ENCODE results near the gene SPANXD.

SPANXD gene

DNA sequence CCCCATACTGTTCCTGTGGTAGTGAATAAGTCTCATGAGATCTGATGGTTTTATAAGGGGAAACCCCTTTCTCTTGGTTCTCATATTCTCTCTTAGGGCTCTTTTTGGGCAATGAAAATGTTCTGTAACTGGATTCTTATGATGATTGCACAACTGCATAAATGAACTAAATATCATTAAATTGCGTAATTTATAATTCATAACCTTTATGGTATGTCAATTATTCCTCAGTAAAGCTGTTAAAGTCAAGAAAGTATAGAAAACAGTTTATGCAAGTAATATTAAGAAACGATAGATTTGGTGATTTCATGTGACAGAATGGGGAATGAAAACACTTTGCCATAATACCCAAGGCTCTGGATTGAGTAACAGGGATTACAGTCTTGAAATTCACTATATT lies 33.5 kb upstream of the SPANXD start:
- no peaks in the 10 kb centered on the region for H3K79me1 ChIP-seq (ENCODE audit: low read depth, low read length)
- no peak overlapping the region for H4K8ac ChIP-seq (ENCODE audit: low read depth, low read length)
- no peak overlapping the region for H2BK5ac ChIP-seq (ENCODE audit: low read length)
- H3K4me2 ChIP-seq (ENCODE audit: insufficient read depth, low read length, poor library complexity, severe bottlenecking), result no peak overlapping the region
- no peak overlapping the region for H3K4ac ChIP-seq (ENCODE audit: low read length)
- H3K27me3 ChIP-seq (ENCODE audit: control insufficient read depth in 3 of 3, insufficient read depth in 3 of 3, low read depth in 1 of 3, low read length in 3 of 3), result no peaks in the 10 kb centered on the region
- H3K27ac ChIP-seq (replicated peaks; ENCODE audit: low read length), result no peak overlapping the region
- H3K9me3 ChIP-seq (replicated peaks in 1 of 2; ENCODE audit: control insufficient read depth in 2 of 2, insufficient read depth in 1 of 2, low read depth in 1 of 2, low read length in 2 of 2), result no peaks in the 10 kb centered on the region
- no peak overlapping the region for H2BK15ac ChIP-seq (ENCODE audit: low read length)
- H2BK12ac ChIP-seq (ENCODE audit: low read length), result no peak overlapping the region
- no peaks in the 10 kb centered on the region for H3K4me1 ChIP-seq (ENCODE audit: control insufficient read depth in 2 of 2, insufficient read depth in 1 of 2, low read depth in 1 of 2, low read length in 2 of 2)
- H4K91ac ChIP-seq (ENCODE audit: low read depth, low read length, poor library complexity), result no peak overlapping the region
- H3K23ac ChIP-seq (ENCODE audit: low read depth, low read length, poor library complexity), result no peak overlapping the region
- WGBS, 2 donors (ENCODE audit: extremely low coverage in 2 of 2, insufficient read length in 2 of 2, insufficient replicate concordance in 1 of 2), result no CpG with 5 or more reads among the region's 2 CpGs
- DNase-seq (ENCODE audit: low spot score), result no peak
- H3K36me3 ChIP-seq (replicated peaks in 1 of 2; ENCODE audit: control insufficient read depth in 2 of 2, insufficient read depth in 2 of 2, low read length in 2 of 2), result no peaks in the 10 kb centered on the region
- no peak overlapping the region for H3K18ac ChIP-seq (ENCODE audit: low read length)
- no peak overlapping the region for H2BK120ac ChIP-seq (ENCODE audit: low read depth, low read length)
- H3K4me3 ChIP-seq (ENCODE audit: low read length in 2 of 2), result no peak overlapping the region
- no peak overlapping the region for H2AFZ ChIP-seq (ENCODE audit: low read length)
- H3K9ac ChIP-seq (ENCODE audit: low read depth, low read length, poor library complexity), result no peak overlapping the region
- no peak overlapping the region for H2AK5ac ChIP-seq (ENCODE audit: low read depth, low read length)
- no peak overlapping the region for H3K14ac ChIP-seq (ENCODE audit: low read length)

DNA sequence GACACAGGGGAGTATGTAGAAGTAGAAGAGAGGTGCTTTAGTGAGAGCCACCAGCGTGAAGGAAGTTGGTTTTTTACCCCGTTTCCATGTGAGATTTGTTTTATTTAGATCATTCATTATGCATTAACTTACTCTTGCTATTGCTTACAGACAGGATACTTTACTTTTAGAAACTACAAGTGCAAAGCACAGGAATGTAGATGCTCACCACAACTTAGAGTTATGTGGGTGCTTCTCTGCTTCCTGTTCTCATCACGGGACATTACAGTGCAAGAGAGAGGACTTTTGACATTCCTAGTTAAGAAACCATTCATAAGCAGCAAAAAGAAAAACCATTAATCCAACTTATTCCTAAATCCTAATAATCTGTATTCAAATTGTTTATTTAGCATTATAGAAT lies 25.6 kb upstream of the SPANXD start:
- H3K4me3 ChIP-seq (ENCODE audit: low read length in 2 of 2), result no peak overlapping the region
- H3K9ac ChIP-seq (ENCODE audit: low read depth, low read length, poor library complexity), result no peak overlapping the region
- no peak overlapping the region for H4K91ac ChIP-seq (ENCODE audit: low read depth, low read length, poor library complexity)
- H4K8ac ChIP-seq (ENCODE audit: low read depth, low read length), result no peak overlapping the region
- no peaks in the 10 kb centered on the region for H3K9me3 ChIP-seq (replicated peaks in 1 of 2; ENCODE audit: control insufficient read depth in 2 of 2, insufficient read depth in 1 of 2, low read depth in 1 of 2, low read length in 2 of 2)
- WGBS, 2 donors (ENCODE audit: extremely low coverage in 2 of 2, insufficient read length in 2 of 2, insufficient replicate concordance in 1 of 2), result no CpG with 5 or more reads among the region's 3 CpGs
- H3K14ac ChIP-seq (ENCODE audit: low read length), result no peak overlapping the region
- no peak overlapping the region for H3K18ac ChIP-seq (ENCODE audit: low read length)
- no peak for DNase-seq (ENCODE audit: low spot score)
- no peak overlapping the region for H3K4me2 ChIP-seq (ENCODE audit: insufficient read depth, low read length, poor library complexity, severe bottlenecking)
- H3K36me3 ChIP-seq (replicated peaks in 1 of 2; ENCODE audit: control insufficient read depth in 2 of 2, insufficient read depth in 2 of 2, low read length in 2 of 2), result no peaks in the 10 kb centered on the region
- no peak overlapping the region for H3K4ac ChIP-seq (ENCODE audit: low read length)
- no peak overlapping the region for H2BK15ac ChIP-seq (ENCODE audit: low read length)
- no peak overlapping the region for H2AK5ac ChIP-seq (ENCODE audit: low read depth, low read length)
- no peak overlapping the region for H2BK5ac ChIP-seq (ENCODE audit: low read length)
- H2BK120ac ChIP-seq (ENCODE audit: low read depth, low read length), result no peak overlapping the region
- H2AFZ ChIP-seq (ENCODE audit: low read length), result no peak overlapping the region
- peaks cover 0 to 3% (median 0%) of the 10 kb centered on the region in 3 experiments for H3K27me3 ChIP-seq (ENCODE audit: control insufficient read depth in 3 of 3, insufficient read depth in 3 of 3, low read depth in 1 of 3, low read length in 3 of 3)
- no peaks in the 10 kb centered on the region for H3K79me1 ChIP-seq (ENCODE audit: low read depth, low read length)
- H3K4me1 ChIP-seq (ENCODE audit: control insufficient read depth in 2 of 2, insufficient read depth in 1 of 2, low read depth in 1 of 2, low read length in 2 of 2), result no peaks in the 10 kb centered on the region
- no peak overlapping the region for H3K27ac ChIP-seq (replicated peaks; ENCODE audit: low read length)
- H2BK12ac ChIP-seq (ENCODE audit: low read length), result no peak overlapping the region
- H3K23ac ChIP-seq (ENCODE audit: low read depth, low read length, poor library complexity), result no peak overlapping the region

DNA sequence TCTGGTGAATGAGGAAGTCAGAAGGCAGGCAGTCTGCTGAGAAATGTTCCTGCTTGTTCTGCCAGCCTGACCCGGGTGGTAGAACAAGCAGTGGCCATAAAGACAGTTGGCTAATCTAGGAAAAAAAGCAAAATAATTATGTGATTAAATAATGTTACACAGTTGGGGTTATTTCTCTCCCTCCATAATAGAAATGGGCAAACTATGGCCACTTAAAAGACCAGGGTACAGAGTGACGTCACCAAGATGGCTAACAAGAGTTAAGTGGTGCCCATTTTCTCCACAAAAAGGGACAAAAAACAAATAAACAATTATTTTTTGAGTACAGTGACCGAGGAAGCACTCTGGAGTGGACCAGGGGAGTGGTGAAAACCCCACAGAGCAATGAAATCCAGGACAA lies 16.1 kb upstream of the SPANXD start:
- H2BK15ac ChIP-seq (ENCODE audit: low read length), result no peak overlapping the region
- H3K18ac ChIP-seq (ENCODE audit: low read length), result no peak overlapping the region
- H2BK5ac ChIP-seq (ENCODE audit: low read length), result no peak overlapping the region
- no peak overlapping the region for H4K8ac ChIP-seq (ENCODE audit: low read depth, low read length)
- no peak for DNase-seq (ENCODE audit: low spot score)
- no peak overlapping the region for H2BK120ac ChIP-seq (ENCODE audit: low read depth, low read length)
- no peak overlapping the region for H2AFZ ChIP-seq (ENCODE audit: low read length)
- no peak overlapping the region for H4K91ac ChIP-seq (ENCODE audit: low read depth, low read length, poor library complexity)
- no peak overlapping the region for H3K14ac ChIP-seq (ENCODE audit: low read length)
- no peak overlapping the region for H3K4me3 ChIP-seq (ENCODE audit: low read length in 2 of 2)
- H3K27ac ChIP-seq (replicated peaks; ENCODE audit: low read length), result no peak overlapping the region
- no peaks in the 10 kb centered on the region for H3K79me1 ChIP-seq (ENCODE audit: low read depth, low read length)
- no peak overlapping the region for H3K4ac ChIP-seq (ENCODE audit: low read length)
- H3K9me3 ChIP-seq (replicated peaks in 1 of 2; ENCODE audit: control insufficient read depth in 2 of 2, insufficient read depth in 1 of 2, low read depth in 1 of 2, low read length in 2 of 2), result no peaks in the 10 kb centered on the region
- H2BK12ac ChIP-seq (ENCODE audit: low read length), result no peak overlapping the region
- no peak overlapping the region for H3K9ac ChIP-seq (ENCODE audit: low read depth, low read length, poor library complexity)
- H3K36me3 ChIP-seq (replicated peaks in 1 of 2; ENCODE audit: control insufficient read depth in 2 of 2, insufficient read depth in 2 of 2, low read length in 2 of 2), result no peaks in the 10 kb centered on the region
- WGBS, 2 donors (ENCODE audit: extremely low coverage in 2 of 2, insufficient read length in 2 of 2, insufficient replicate concordance in 1 of 2), result no CpG with 5 or more reads among the region's 3 CpGs
- no peak overlapping the region for H3K4me2 ChIP-seq (ENCODE audit: insufficient read depth, low read length, poor library complexity, severe bottlenecking)
- no peaks in the 10 kb centered on the region for H3K27me3 ChIP-seq (ENCODE audit: control insufficient read depth in 3 of 3, insufficient read depth in 3 of 3, low read depth in 1 of 3, low read length in 3 of 3)
- no peak overlapping the region for H3K23ac ChIP-seq (ENCODE audit: low read depth, low read length, poor library complexity)
- H3K4me1 ChIP-seq (ENCODE audit: control insufficient read depth in 2 of 2, insufficient read depth in 1 of 2, low read depth in 1 of 2, low read length in 2 of 2), result no peaks in the 10 kb centered on the region
- no peak overlapping the region for H2AK5ac ChIP-seq (ENCODE audit: low read depth, low read length)

DNA sequence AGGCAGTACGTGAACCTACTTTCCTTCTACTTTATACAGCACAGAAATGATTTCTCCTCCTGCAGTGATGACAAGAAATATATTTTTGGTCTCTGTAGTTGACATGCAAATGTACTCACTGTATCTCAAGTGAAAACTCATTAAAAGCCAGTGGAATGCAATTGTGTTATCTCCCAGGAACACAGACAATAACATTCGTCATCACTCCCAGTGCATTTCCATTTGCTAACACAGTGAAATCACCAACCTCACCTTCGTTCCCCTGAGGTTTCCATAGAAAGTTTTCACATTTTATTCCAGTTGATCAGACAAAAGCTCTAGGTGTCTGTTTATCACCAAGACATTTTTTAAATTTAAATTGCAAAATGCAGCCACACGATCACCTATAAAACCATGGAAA lies 2.5 kb upstream of the SPANXD start:
- H3K79me1 ChIP-seq (ENCODE audit: low read depth, low read length), result no peaks in the 10 kb centered on the region
- no CpG with 5 or more reads among the region's 4 CpGs for whole genome bisulfite sequencing, 2 donors (ENCODE audit: extremely low coverage in 2 of 2, insufficient read length in 2 of 2, insufficient replicate concordance in 1 of 2)
- no peak overlapping the region for H2BK12ac ChIP-seq (ENCODE audit: low read length)
- H3K9ac ChIP-seq (ENCODE audit: low read depth, low read length, poor library complexity), result no peak overlapping the region
- H3K4ac ChIP-seq (ENCODE audit: low read length), result no peak overlapping the region
- H3K4me1 ChIP-seq (ENCODE audit: control insufficient read depth in 2 of 2, insufficient read depth in 1 of 2, low read depth in 1 of 2, low read length in 2 of 2), result no peaks in the 10 kb centered on the region
- H4K8ac ChIP-seq (ENCODE audit: low read depth, low read length), result no peak overlapping the region
- H3K36me3 ChIP-seq (replicated peaks in 1 of 2; ENCODE audit: control insufficient read depth in 2 of 2, insufficient read depth in 2 of 2, low read length in 2 of 2), result no peaks in the 10 kb centered on the region
- H2BK120ac ChIP-seq (ENCODE audit: low read depth, low read length), result no peak overlapping the region
- H3K23ac ChIP-seq (ENCODE audit: low read depth, low read length, poor library complexity), result no peak overlapping the region
- no peak overlapping the region for H2AFZ ChIP-seq (ENCODE audit: low read length)
- H3K4me3 ChIP-seq (ENCODE audit: low read length in 2 of 2), result no peak overlapping the region
- H3K9me3 ChIP-seq (replicated peaks in 1 of 2; ENCODE audit: control insufficient read depth in 2 of 2, insufficient read depth in 1 of 2, low read depth in 1 of 2, low read length in 2 of 2), result no peaks in the 10 kb centered on the region
- H4K91ac ChIP-seq (ENCODE audit: low read depth, low read length, poor library complexity), result no peak overlapping the region
- no peak for DNase-seq (ENCODE audit: low spot score)
- H2AK5ac ChIP-seq (ENCODE audit: low read depth, low read length), result no peak overlapping the region
- no peak overlapping the region for H3K4me2 ChIP-seq (ENCODE audit: insufficient read depth, low read length, poor library complexity, severe bottlenecking)
- no peaks in the 10 kb centered on the region for H3K27me3 ChIP-seq (ENCODE audit: control insufficient read depth in 3 of 3, insufficient read depth in 3 of 3, low read depth in 1 of 3, low read length in 3 of 3)
- no peak overlapping the region for H3K18ac ChIP-seq (ENCODE audit: low read length)
- H3K27ac ChIP-seq (replicated peaks; ENCODE audit: low read length), result no peak overlapping the region
- no peak overlapping the region for H2BK15ac ChIP-seq (ENCODE audit: low read length)
- no peak overlapping the region for H2BK5ac ChIP-seq (ENCODE audit: low read length)
- no peak overlapping the region for H3K14ac ChIP-seq (ENCODE audit: low read length)
